DOHH2 (cell line): ENCODE results near the gene PARD6A.

Source experiments
- H3F3A ChIP-seq: fragments of 200-600 bp; sonication (generic), shearing (Covaris generic); 2 replicates; pipeline ENCODE4 v1.6.0; 2016; ENCODE audit warnings: antibody characterized with exemption, mild to moderate bottlenecking; ENCODE audit not compliant: control insufficient read depth, insufficient read depth
- H3K27ac ChIP-seq: fragments of 200-600 bp; sonication (generic); 2 replicates; pipeline ENCODE4 v1.5.1; 2014; ENCODE audit warnings: low read depth, mild to moderate bottlenecking, low read length, moderate library complexity
- H3K27me3 ChIP-seq: fragments of 200-600 bp; sonication (generic); 2 replicates; pipeline ENCODE4 v1.6.1; 2014; ENCODE audit warnings: mild to moderate bottlenecking, low read length, mixed read lengths; ENCODE audit not compliant: control insufficient read depth
- H3K36me3 ChIP-seq: fragments of 200-600 bp; sonication (generic); 2 replicates; pipeline ENCODE4 v1.6.1; 2014; ENCODE audit warnings: mild to moderate bottlenecking, low read length, moderate library complexity, mixed read lengths; ENCODE audit not compliant: control insufficient read depth
- H3K4me1 ChIP-seq: fragments of 200-600 bp; sonication (generic); 2 replicates; pipeline ENCODE4 v1.6.1; 2014; ENCODE audit warnings: mild to moderate bottlenecking, low read length, mixed read lengths; ENCODE audit not compliant: control insufficient read depth
- H3K4me2 ChIP-seq: fragments of 200-600 bp; sonication (generic); 2 replicates; pipeline ENCODE4 v1.6.0; 2014; ENCODE audit warnings: mild to moderate bottlenecking, low read length, moderate library complexity
- H3K4me3 ChIP-seq: fragments of 200-600 bp; sonication (generic); 2 replicates; pipeline ENCODE4 v1.5.1; 2014; ENCODE audit warnings: mild to moderate bottlenecking, low read length, mixed read lengths
- H3K79me2 ChIP-seq: fragments of 200-600 bp; sonication (generic); 2 replicates; pipeline ENCODE4 v1.6.1; 2014; ENCODE audit warnings: mild to moderate bottlenecking, low read length, mixed read lengths; ENCODE audit not compliant: control insufficient read depth
- H3K9me2 ChIP-seq: fragments of 200-600 bp; sonication (generic); replicated peaks from 2 replicates; pipeline ENCODE4 v1.6.1; 2014; ENCODE audit warnings: mild to moderate bottlenecking, low read length, mixed read lengths; ENCODE audit not compliant: control insufficient read depth
- H3K9me3 ChIP-seq: fragments of 200-600 bp; sonication (generic); 2 replicates; pipeline ENCODE4 v1.6.1; 2014; ENCODE audit warnings: antibody characterized with exemption, low read length, mixed read lengths; ENCODE audit not compliant: control insufficient read depth, insufficient read depth
- H4K20me1 ChIP-seq: fragments of 200-600 bp; sonication (generic); 2 replicates; pipeline ENCODE4 v1.6.0; 2014; ENCODE audit warnings: low read depth, mild to moderate bottlenecking, antibody characterized with exemption, low read length, moderate library complexity; ENCODE audit not compliant: control insufficient read depth, insufficient read depth
- EZH2phosphoT487 ChIP-seq: fragments of 200-600 bp; sonication (generic); IDR thresholded peaks from 2 replicates; pipeline ENCODE4 v1.6.1; 2017; ENCODE audit warnings: borderline replicate concordance, mild to moderate bottlenecking, antibody characterized with exemption, low read length, moderate library complexity, mixed read lengths
- TF ChIP-seq, protein P1 (sequence below): fragments of 200-600 bp; sonication (generic); IDR thresholded peaks from one replicate; pipeline ENCODE4 v1.5.1; 2014; ENCODE audit warnings: antibody characterized with exemption, mild to moderate bottlenecking, low read depth, low read length; ENCODE audit not compliant: poor library complexity, severe bottlenecking

The PARD6A gene

GRCh38 chr16:67675579-67675935 lies 14.8 kb downstream of the PARD6A start:
- Histone ChIP-seq H3K4me1 (peaks cover 6% of the 10 kb centered on the region), H3K9me2 (no peaks in the 10 kb centered on the region), H3K36me3 (no peaks in the 10 kb centered on the region), H4K20me1 (no peaks in the 10 kb centered on the region), H3F3A (no peaks in the 10 kb centered on the region), H3K27ac (no peak overlapping the region), H3K4me3 (no peak overlapping the region), H3K9me3 (no peaks in the 10 kb centered on the region), H3K27me3 (no peaks in the 10 kb centered on the region), H3K4me2 (no peak overlapping the region), H3K79me2 (no peaks in the 10 kb centered on the region)
- TF ChIP-seq EZH2phosphoT487, result no peak
- TF ChIP-seq, protein P1, sequence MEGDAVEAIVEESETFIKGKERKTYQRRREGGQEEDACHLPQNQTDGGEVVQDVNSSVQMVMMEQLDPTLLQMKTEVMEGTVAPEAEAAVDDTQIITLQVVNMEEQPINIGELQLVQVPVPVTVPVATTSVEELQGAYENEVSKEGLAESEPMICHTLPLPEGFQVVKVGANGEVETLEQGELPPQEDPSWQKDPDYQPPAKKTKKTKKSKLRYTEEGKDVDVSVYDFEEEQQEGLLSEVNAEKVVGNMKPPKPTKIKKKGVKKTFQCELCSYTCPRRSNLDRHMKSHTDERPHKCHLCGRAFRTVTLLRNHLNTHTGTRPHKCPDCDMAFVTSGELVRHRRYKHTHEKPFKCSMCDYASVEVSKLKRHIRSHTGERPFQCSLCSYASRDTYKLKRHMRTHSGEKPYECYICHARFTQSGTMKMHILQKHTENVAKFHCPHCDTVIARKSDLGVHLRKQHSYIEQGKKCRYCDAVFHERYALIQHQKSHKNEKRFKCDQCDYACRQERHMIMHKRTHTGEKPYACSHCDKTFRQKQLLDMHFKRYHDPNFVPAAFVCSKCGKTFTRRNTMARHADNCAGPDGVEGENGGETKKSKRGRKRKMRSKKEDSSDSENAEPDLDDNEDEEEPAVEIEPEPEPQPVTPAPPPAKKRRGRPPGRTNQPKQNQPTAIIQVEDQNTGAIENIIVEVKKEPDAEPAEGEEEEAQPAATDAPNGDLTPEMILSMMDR, result no peak

- Histone ChIP-seq H3F3A (no peaks in the 10 kb centered on the region), H3K4me1 (peaks cover 6% of the 10 kb centered on the region), H3K9me2 (no peaks in the 10 kb centered on the region), H3K36me3 (no peaks in the 10 kb centered on the region), H3K27ac (no peak overlapping the region), H4K20me1 (no peaks in the 10 kb centered on the region), H3K9me3 (no peaks in the 10 kb centered on the region), H3K27me3 (no peaks in the 10 kb centered on the region), H3K4me3 (no peak overlapping the region), H3K4me2 (no peak overlapping the region), H3K79me2 (no peaks in the 10 kb centered on the region)
- TF ChIP-seq, protein P1, result no peak
- TF ChIP-seq EZH2phosphoT487, result no peak
Measured at GRCh38 chr16:67675999-67676398, 15.2 kb downstream of the PARD6A start.

DNA sequence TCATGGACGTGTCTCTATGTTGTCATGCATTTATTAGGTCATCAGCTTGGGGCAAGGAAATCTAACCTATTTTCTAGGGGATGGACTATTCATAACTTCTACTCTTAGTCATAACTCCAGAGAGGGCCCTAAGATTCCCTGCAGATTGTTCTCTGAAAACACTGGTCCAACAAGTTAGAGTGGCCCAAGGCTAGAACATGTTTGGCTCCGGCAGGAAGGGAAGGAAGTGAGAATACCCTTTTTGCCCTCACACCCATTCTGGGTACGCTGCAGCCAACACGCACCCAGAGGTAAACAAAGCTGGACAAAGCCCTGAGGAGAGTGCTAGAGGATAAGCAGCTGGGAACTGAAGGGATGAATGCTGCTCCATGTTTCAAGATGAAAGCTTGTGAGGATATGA lies 15.8 kb downstream of the PARD6A start:
- H4K20me1 ChIP-seq, result no peaks in the 10 kb centered on the region
- H3K4me2 ChIP-seq, result no peak overlapping the region
- H3K36me3 ChIP-seq, result no peaks in the 10 kb centered on the region
- no peak overlapping the region for H3K27ac ChIP-seq
- no peaks in the 10 kb centered on the region for H3K9me2 ChIP-seq
- H3K79me2 ChIP-seq, result no peaks in the 10 kb centered on the region
- no peak for TF ChIP-seq EZH2phosphoT487
- TF ChIP-seq, protein P1, result no peak
- no peak overlapping the region for H3K4me3 ChIP-seq
- H3F3A ChIP-seq, result no peaks in the 10 kb centered on the region
- H3K4me1 ChIP-seq, result peaks cover 6% of the 10 kb centered on the region
- no peaks in the 10 kb centered on the region for H3K27me3 ChIP-seq
- no peaks in the 10 kb centered on the region for H3K9me3 ChIP-seq

- no peaks in the 10 kb centered on the region for H4K20me1 ChIP-seq
- no peaks in the 10 kb centered on the region for H3K9me3 ChIP-seq
- H3K9me2 ChIP-seq, result no peaks in the 10 kb centered on the region
- no peaks in the 10 kb centered on the region for H3F3A ChIP-seq
- H3K4me3 ChIP-seq, result no peak overlapping the region
- TF ChIP-seq, protein P1, result no peak
- TF ChIP-seq EZH2phosphoT487, result no peak
- no peak overlapping the region for H3K27ac ChIP-seq
- no peaks in the 10 kb centered on the region for H3K27me3 ChIP-seq
- no peaks in the 10 kb centered on the region for H3K79me2 ChIP-seq
- no peaks in the 10 kb centered on the region for H3K36me3 ChIP-seq
- H3K4me1 ChIP-seq, result peaks cover 6% of the 10 kb centered on the region
- no peak overlapping the region for H3K4me2 ChIP-seq
Measured at GRCh38 chr16:67676939-67677338, 16.2 kb downstream of the PARD6A start.
